K562 treated with DMSO at 1 percent for 12 hours (cell line): Measurements from ENCODE around the gene STX17. TPM values are rescaled to one million over a fixed set of nuclear protein-coding genes. Genes with fewer than 3 reads are reported as not detected.

Source experiments
- total RNA-seq: library from RNA; unstranded; fragments of 300-600 nt; gene quantifications from 2 replicates; pipeline ENCODE4 v1.2.3, GENCODE V29; 2022; ENCODE audit not compliant: insufficient read depth

The STX17 gene
- 2.6 and 15.2 TPM in 2 replicates for total RNA-seq

GRCh38 chr9:99906403-99907207, at the start of gene STX17:
STX17 (plus strand) TSS chr9:99906654; CDS start chr9:99915240, 8,586 bp downstream.

Other genes starting within 250 kb of the STX17 start
- gene NR4A3, start 84.8 kb upstream of the STX17 start, total RNA-seq, result not detected in 2 replicates
- 11.0 and 27.6 TPM in 2 replicates for gene ERP44, start 192.3 kb downstream of the STX17 start, total RNA-seq
- 2.6 and 6.4 TPM in 2 replicates for gene INVS, start 192.6 kb downstream of the STX17 start, total RNA-seq